ENCODE measurements around the gene MEF2C. TPM values are rescaled to one million over a fixed set of nuclear protein-coding genes. Genes with fewer than 3 reads are reported as not detected.

The MEF2C gene
- total RNA-seq, 1 experiment from 2014 or later = 1.7 TPM

DNA sequence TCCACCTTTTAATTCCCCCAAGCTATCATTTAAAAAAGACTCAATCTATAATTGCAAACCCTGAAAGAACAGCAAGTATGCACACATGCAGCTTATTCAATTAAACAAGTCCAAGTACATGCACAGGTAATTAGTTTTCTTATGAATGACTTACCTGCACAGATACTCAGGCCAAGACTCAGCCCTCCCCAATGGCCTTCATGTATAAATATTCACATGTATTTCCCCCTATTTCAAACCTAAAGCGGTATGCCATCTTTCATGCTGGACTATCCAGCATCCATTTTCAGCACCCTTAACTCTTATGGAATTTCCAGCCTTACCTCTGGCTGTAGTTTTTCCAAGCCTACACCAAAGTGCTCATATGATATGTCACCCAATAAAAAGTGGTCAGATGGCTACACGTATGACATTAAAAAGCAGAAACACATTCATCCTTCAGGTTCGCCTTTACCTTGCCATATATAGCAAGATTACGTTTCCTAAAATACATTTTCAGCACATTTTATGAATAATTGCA is 205.5 kb downstream of the MEF2C start (continued):
- TF ChIP-seq, protein P1, sequence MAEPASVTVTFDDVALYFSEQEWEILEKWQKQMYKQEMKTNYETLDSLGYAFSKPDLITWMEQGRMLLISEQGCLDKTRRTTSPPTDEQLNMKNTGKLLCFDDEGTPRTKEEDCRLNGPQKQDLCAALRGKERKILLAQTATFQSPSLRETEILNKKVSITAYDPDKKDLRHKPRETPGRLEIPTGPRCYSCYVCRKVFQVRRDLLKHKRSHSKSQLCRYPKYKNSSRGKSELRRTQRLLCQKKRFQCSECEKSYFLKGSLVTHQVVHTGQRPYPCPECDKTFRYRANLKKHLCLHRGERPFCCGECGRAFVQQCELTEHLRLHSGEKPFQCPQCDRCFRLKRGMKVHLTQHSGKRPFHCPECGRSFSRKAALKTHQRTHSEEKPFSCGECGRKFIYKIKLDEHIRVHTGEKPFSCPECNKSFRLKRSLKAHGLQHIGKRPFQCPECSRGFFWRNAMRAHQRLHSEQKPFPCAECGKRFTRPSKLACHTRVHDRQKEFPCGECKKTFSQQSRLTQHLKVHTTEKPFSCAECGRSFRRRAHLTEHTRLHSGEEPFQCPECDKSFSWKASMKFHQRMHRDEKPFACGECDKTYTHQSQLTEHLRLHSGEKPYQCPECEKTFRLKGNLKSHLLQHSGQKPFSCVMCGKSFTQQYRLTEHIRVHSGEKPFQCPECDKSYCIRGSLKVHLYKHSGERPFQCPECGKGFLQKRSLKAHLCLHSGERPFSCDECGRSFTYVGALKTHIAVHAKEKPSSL (CRISPR knock-in tag; conservative IDR thresholded peaks at IDR 0.05) = no peak
- TF ChIP-seq, protein P2, sequence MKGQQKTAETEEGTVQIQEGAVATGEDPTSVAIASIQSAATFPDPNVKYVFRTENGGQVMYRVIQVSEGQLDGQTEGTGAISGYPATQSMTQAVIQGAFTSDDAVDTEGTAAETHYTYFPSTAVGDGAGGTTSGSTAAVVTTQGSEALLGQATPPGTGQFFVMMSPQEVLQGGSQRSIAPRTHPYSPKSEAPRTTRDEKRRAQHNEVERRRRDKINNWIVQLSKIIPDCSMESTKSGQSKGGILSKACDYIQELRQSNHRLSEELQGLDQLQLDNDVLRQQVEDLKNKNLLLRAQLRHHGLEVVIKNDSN (CRISPR knock-in tag; IDR thresholded peaks at IDR 0.05) = no peak
- no peak for TF ChIP-seq SMAD3 (CRISPR knock-in tag; IDR thresholded peaks at IDR 0.05; ENCODE audit: borderline replicate concordance)
- TF ChIP-seq, protein P3, sequence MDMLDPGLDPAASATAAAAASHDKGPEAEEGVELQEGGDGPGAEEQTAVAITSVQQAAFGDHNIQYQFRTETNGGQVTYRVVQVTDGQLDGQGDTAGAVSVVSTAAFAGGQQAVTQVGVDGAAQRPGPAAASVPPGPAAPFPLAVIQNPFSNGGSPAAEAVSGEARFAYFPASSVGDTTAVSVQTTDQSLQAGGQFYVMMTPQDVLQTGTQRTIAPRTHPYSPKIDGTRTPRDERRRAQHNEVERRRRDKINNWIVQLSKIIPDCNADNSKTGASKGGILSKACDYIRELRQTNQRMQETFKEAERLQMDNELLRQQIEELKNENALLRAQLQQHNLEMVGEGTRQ (CRISPR knock-in tag; IDR thresholded peaks at IDR 0.05) = no peak
- no peak for TF ChIP-seq FOXP1 (CRISPR knock-in tag; IDR thresholded peaks at IDR 0.05; ENCODE audit: borderline replicate concordance)
- no peak for TF ChIP-seq TP53 (CRISPR knock-in tag; IDR thresholded peaks at IDR 0.05)
- TF ChIP-seq ELF4 (CRISPR knock-in tag; IDR thresholded peaks at IDR 0.05; ENCODE audit: low read depth) = no peak
- no peak for TF ChIP-seq SOX15 (CRISPR knock-in tag; IDR thresholded peaks at IDR 0.05)
- TF ChIP-seq NFYB (CRISPR knock-in tag; conservative IDR thresholded peaks at IDR 0.05; ENCODE audit: low read depth) = no peak
- TF ChIP-seq, protein P4, sequence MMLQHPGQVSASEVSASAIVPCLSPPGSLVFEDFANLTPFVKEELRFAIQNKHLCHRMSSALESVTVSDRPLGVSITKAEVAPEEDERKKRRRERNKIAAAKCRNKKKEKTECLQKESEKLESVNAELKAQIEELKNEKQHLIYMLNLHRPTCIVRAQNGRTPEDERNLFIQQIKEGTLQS (CRISPR knock-in tag; conservative IDR thresholded peaks at IDR 0.05) = no peak
- TF ChIP-seq ZNF121 (CRISPR knock-in tag; IDR thresholded peaks at IDR 0.05) = no peak
- TF ChIP-seq, protein P5, sequence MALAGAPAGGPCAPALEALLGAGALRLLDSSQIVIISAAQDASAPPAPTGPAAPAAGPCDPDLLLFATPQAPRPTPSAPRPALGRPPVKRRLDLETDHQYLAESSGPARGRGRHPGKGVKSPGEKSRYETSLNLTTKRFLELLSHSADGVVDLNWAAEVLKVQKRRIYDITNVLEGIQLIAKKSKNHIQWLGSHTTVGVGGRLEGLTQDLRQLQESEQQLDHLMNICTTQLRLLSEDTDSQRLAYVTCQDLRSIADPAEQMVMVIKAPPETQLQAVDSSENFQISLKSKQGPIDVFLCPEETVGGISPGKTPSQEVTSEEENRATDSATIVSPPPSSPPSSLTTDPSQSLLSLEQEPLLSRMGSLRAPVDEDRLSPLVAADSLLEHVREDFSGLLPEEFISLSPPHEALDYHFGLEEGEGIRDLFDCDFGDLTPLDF (CRISPR knock-in tag; IDR thresholded peaks at IDR 0.05) = no peak
- no peak for TF ChIP-seq TEAD1 (CRISPR knock-in tag; IDR thresholded peaks at IDR 0.05)
- TF ChIP-seq RELA (CRISPR knock-in tag; IDR thresholded peaks at IDR 0.05; ENCODE audit: borderline replicate concordance) = no peak

DNA sequence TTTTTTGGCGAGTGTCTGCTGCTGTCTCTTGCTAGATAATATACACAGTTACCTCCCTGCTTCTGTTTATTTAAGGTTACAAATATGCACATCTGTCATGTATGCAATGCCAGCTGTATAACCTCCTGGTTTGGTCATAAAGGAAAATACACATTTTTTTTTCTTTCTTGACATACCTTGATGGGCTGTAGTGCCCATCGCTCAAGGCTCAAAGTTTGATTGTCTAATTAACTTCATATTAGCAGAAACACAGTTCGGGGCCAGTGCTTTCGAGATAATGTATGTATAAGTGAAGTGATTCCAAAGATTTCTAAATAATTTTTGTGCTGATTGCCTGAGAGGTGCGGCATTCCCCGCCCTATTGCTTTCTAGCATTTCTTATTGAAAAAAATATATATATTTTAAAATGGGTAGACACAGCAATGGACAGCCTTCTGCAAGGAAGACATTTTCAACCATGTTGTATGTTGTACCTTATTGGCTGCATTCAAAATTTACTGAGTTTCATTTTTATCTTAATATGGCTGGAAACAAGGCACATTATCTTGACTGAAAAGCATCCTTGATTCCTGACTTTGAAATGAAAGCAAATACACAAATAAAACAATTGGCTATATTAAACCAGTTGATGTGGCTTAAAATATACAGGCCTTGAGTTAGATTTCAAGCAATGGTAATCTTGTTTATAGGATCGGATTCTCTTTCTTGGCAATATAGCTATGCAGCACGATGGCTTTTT is 206.2 kb downstream of the MEF2C start:
- peak overlapping the region; percentile 58 for H3K4me3 Mint-ChIP-seq

More for the DNA sequence above, 206.2 kb downstream of the MEF2C start:
- Mint-ChIP-seq H3K9me3 (no peaks in the 10 kb centered on the region), H3K36me3 (no peaks in the 10 kb centered on the region), H3K27ac (peak overlapping the region; percentile 13; the same call in 1 of the 2 replicates), H3K4me1 (peaks cover 57% of the 10 kb centered on the region), H3K27me3 (ENCODE audit: low read depth) (peaks cover 98% of the 10 kb centered on the region)
- TF ChIP-seq GABPB1 (CRISPR knock-in tag; IDR thresholded peaks at IDR 0.05) (no peak), NFATC4 (CRISPR knock-in tag; IDR thresholded peaks at IDR 0.05) (no peak), ZBTB21 (CRISPR knock-in tag; IDR thresholded peaks at IDR 0.05; ENCODE audit: borderline replicate concordance) (no peak)
- ChIA-PET CTCF (interaction anchor here (1.3 to 3.3 kb wide), 3 partner anchors 8 to 20 kb away, joined by 3 to 19 read pairs (median 19); no protein-coding TSS in a partner anchor), POLR2A (no interaction called here)
- DNase-seq (ENCODE audit: low spot score) = no peak
- ATAC-seq = no peak
